ENCODE measurements around the gene NPC1L1.

DNA sequence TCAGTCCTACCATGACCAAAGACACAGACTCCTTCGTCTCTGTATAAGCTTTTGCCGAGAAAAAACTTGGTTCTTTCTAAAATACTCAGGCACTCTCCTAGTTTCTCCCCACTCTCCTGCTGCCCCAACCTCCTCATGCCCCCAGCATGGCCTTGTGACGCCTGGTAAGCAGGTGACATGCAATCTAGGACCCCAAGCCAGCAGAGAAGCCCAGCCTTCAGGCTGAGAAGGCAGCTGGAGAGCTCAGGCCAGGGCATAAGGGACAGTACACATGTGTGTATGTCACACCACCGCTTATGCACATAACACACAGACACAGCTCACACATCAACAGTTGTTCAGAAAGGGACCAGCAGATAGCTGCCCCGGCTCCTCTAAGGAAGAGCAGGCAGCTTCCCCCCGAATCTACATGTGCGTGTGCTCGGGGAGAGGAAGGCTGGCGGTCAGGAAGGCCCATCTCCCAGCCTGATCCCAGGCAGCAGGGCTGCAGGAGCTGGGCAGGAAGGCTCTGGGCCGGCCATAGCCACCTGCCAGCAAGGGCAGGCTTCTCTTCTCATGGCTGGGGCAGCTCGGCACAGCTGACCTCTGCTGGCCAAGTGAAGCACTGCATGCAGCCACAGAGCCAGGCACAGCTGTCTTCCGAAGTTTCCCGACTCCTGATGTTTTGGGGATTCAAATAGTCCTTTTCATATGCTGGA lies 24.1 kb upstream of the NPC1L1 start:
- TF ChIP-seq KLF16 (CRISPR knock-in tag; IDR thresholded peaks at IDR 0.05): no peak
- no peak for TF ChIP-seq CHD2 (IDR thresholded peaks at IDR 0.05; ENCODE audit: low read depth, low read length)
- no peak for TF ChIP-seq EP300 (IDR thresholded peaks at IDR 0.05; ENCODE audit: low read depth in 2 of 2, low read length in 2 of 2)
- no peak for TF ChIP-seq EP300 (CRISPR knock-in tag; IDR thresholded peaks at IDR 0.05; ENCODE audit: borderline replicate concordance)

Measured in HepG2 (cell line).